Activated naive CD4-positive, alpha-beta T cell treated with anti-CD3 and anti-CD28 coated beads, Interleukin-2, amount 50 U/mL, for 16 hours (primary cell): ENCODE data around the gene LDLRAD3.

Experiments used
- DNase-seq: peaks from one replicate; pipeline ENCODE4 v3.0.0-alpha.2; 2020

Gene LDLRAD3

DNA sequence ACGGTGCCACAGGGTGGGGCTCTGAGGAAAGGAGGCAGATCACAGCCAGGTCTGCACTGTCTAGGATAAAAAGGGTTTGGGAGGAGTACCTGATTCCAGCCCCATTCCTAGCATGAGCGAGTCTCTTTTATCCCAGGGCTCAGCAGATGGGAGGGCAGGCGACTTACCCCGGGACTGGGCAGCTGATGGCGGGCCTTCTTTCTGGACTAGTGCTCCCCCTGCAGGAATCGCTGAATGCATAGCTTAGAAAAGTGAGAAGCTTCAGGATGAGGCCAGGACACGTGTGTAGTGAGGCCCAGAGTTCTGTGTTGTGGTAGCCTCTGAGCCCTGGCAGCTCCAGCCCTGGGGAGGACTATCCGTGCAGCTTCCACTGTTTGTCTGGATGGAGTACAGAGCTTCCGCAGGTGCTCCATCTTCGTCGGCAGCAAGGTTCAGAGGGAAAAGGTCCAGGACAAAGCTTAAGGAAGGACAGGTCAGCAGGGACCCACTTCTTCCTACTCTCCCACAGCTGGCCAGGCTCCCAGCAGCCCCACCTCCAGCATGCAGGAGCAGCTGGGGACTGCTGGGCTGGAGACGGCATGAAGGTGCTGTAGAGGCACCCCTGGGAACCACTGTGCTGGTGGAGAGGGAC lies 315.0 kb downstream of the LDLRAD3 start:
- no peak for DNase-seq

- no peak for DNase-seq
Observed at GRCh38 chr11:36261094-36261493, 317.2 kb downstream of the LDLRAD3 start.

GRCh38 chr11:36264011-36264972 lies 320.4 kb downstream of the LDLRAD3 start:
- DNase-seq: no peak

DNA sequence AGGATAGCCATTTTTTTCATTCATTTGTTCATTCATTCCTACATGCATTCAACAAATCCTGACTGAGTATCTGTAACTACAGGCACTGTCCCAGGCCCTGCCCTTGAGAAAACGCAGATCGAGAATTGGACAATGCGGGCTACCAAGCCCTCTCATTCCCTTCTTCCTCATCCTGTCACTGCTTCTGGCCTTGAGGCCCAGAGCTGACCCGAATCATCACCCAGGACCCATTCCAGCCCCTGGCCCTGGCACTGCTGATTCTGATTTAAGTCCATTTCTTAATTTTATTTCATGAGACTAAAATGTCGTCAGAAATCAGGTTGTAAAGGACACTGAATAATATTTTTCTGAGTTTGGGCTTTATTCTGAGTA lies 321.1 kb downstream of the LDLRAD3 start:
- no peak for DNase-seq

DNA sequence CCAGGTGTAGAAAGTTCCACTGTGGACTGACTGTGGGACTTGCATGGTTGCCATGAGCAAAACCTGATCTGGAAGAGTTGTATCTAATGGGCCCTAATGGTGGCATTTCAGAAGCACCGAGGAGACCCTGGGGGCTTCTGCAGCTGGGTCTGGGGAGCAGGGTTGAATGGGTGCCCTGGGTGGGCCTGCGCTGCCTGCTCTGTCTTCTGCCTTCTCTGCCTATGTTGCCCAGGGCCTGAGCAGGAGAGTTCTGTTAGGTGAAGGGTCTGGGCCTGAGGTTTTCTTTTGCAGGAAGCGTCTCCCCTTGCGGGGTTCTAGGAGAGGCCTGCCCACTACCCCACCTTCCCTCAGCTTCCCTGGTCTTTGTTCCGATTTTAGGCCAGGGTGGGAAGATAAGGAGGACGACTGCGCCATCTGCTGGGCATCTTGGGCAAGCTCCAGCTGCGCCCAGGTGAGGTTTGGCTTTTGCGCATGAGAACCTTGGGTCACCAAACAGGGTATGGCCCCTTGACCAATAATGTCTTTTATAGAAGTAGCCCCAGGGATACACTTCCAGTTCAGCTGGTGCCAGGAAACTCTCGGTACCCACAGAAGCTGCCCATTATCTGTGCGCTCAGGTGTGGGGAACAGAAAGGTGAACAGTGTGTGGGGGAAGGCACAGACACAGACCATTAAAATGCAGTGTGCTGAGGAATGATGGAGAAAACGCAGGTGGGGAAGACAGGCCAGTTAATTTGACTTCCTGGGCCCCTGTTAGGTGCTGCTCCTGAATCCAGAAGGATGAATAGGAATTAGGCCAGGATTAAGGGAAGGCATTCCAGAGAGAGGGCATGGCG lies 322.1 kb downstream of the LDLRAD3 start:
- peak; percentile 49 for DNase-seq

- no peak for DNase-seq
Observed at GRCh38 chr11:36266767-36267166, 322.9 kb downstream of the LDLRAD3 start.

DNA sequence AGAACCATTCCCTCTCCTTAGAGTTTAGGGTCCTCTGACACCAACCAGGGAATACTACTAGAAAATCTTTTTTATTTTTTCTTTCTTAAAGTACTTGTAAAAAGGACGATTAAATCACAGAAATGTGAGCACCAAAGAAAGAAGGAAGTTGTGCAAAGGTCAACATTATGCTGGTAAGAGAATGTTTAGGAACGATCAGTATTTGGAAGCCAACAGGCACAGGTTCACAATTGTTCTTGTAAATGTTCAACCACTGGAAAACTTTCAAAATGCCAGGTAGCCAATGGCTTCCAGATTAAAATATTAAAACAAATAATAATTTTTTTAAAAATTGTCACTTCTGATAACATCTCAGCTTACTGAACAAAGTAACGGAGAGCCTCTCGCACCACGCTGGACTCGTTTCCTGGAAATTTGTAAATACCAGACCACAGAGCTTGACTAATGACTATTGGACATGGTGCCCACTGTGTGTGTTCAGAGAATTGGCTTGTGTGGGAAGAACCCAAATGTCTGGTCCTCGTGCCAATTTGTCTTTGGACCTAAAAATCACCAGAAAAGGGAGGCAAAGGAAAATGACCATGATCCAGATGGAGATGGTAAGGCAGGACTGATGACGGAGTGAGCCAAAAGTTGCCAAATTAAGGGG lies 324.6 kb downstream of the LDLRAD3 start:
- DNase-seq: no peak

DNA sequence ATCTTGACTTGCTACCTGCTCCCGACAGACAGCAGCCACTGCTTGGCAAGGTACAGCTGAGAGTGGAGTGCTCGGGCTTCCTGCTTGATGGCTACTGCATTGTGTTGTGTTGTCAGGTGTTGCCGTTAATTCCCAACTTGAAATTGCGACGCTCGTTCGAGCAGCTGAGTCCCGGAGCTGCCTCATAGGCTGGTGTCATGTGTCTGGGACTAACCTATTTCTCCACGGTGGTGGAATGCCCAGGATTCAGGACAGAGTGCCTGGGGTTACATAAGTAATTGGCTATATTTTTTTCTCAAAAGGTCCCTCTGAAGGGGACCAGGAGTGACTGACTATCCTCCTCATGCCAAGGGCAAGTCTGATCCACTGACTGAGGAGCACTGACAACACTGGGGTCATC lies 326.8 kb downstream of the LDLRAD3 start:
- no peak for DNase-seq

- DNase-seq: no peak
Observed at GRCh38 chr11:36271794-36272407, 328.0 kb downstream of the LDLRAD3 start.

DNA sequence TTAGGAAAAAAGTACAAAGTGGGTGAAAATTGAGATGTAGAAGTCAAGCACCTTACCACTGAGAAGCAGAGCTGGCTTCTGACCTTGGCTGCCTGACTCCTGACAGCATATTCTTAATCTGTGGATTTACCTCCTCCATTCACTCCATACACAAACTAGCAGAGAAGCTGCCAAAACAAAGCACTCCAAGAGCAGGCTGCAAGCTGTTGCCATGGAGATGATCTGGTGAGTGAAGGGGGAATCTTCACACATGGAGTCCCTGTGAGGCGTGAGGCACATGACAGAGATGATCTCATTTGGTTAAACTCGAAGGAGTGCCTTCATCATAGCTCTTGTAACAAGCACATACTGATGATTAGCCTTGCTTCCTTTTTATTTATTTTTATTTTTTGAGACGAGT lies 329.2 kb downstream of the LDLRAD3 start:
- no peak for DNase-seq

- no peak for DNase-seq
Observed at GRCh38 chr11:36274414-36274813, 330.6 kb downstream of the LDLRAD3 start.

GRCh38 chr11:36278531-36279282 lies 334.8 kb downstream of the LDLRAD3 start:
- DNase-seq: no peak

DNA sequence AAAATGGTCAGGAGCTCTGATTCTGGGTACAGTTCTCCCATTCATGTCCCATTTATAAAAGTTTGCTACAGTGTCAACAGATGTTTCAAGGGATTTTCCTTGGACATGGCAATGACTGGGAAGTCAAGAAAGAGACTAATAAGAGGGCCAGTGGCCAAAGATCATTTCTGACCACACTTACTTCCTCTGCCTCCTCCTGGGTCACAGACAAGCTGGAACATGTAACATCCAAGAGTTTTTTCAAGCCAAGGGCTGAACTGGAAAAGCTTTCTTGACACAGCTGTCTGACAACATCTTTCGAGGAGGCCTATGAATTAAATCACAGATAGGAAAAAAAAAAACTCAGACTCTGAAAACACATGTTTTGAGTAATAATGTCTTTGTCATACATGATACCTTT lies 336.7 kb downstream of the LDLRAD3 start:
- DNase-seq: no peak
